ENCODE measurements around the gene TECTB.

Gene TECTB

GRCh38 chr10:112286837-112287818 is 3.9 kb downstream of the TECTB start:
- Histone ChIP-seq H3K4me3 (ENCODE audit: low read depth in 1 of 2, low read length in 2 of 2) (no peak overlapping the region), H3K36me3 (ENCODE audit: control insufficient read depth in 1 of 2, insufficient read depth in 2 of 2, low read length in 2 of 2) (no peaks in the 10 kb centered on the region), H3K27me3 (ENCODE audit: control insufficient read depth in 1 of 2, insufficient read depth in 2 of 2, low read length in 2 of 2) (no peaks in the 10 kb centered on the region), H3K9me3 (ENCODE audit: control insufficient read depth in 1 of 2, low read length in 2 of 2) (no peaks in the 10 kb centered on the region), H3K9ac (ENCODE audit: low read depth in 1 of 2, low read length in 2 of 2) (no peak overlapping the region), H3K4me1 (ENCODE audit: control insufficient read depth in 1 of 2, insufficient read depth in 2 of 2, low read length in 2 of 2) (no peaks in the 10 kb centered on the region), H3K27ac (ENCODE audit: low read depth, low read length) (no peak overlapping the region)

DNA sequence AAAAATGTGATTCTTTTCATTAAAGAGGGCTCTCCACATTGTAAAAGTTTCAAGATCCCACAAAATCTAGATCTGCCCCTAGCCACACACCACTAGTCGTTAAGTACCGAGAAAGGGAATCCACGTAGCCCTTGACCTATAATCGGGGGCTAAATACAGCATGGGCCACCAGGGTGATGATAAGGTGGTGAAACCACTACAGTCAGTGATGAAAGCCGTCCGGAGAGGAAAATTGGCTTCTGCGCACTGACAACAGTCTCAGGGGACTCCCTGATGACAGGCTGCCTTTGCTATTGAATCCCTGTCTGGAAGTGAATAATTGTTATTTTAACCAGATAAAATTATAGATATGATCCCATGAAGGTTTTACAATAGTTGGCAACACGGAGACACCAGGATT is 4.6 kb downstream of the TECTB start:
- Histone ChIP-seq H3K4me3 (ENCODE audit: low read depth in 1 of 2, low read length in 2 of 2) (no peak overlapping the region), H3K9ac (ENCODE audit: low read depth in 1 of 2, low read length in 2 of 2) (no peak overlapping the region), H3K27ac (ENCODE audit: low read depth, low read length) (no peak overlapping the region), H3K36me3 (ENCODE audit: control insufficient read depth in 1 of 2, insufficient read depth in 2 of 2, low read length in 2 of 2) (no peaks in the 10 kb centered on the region), H3K27me3 (ENCODE audit: control insufficient read depth in 1 of 2, insufficient read depth in 2 of 2, low read length in 2 of 2) (no peaks in the 10 kb centered on the region), H3K4me1 (ENCODE audit: control insufficient read depth in 1 of 2, insufficient read depth in 2 of 2, low read length in 2 of 2) (no peaks in the 10 kb centered on the region), H3K9me3 (ENCODE audit: control insufficient read depth in 1 of 2, low read length in 2 of 2) (no peaks in the 10 kb centered on the region)

DNA sequence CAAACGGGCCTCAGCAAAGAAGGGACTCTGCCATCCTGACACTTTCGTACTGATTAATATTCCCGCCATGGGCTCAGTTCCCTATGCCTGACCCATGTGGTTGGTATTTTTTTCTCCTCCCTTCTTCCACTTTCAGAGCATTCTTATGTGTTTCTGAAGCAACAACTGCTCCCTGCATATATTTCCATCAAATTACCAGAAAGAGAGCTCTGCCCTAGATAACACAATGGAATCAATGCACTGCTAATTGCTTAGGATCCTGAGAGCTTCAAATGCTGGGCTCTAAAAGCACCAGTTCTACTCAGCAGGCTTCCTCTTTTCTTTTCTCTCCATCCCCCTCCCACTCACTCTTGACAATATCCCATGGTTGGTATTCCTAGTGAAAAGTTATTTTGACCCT is 5.3 kb downstream of the TECTB start:
- Histone ChIP-seq H3K4me3 (ENCODE audit: low read depth in 1 of 2, low read length in 2 of 2) (no peak overlapping the region), H3K9ac (ENCODE audit: low read depth in 1 of 2, low read length in 2 of 2) (no peak overlapping the region), H3K4me1 (ENCODE audit: control insufficient read depth in 1 of 2, insufficient read depth in 2 of 2, low read length in 2 of 2) (no peaks in the 10 kb centered on the region), H3K27me3 (ENCODE audit: control insufficient read depth in 1 of 2, insufficient read depth in 2 of 2, low read length in 2 of 2) (no peaks in the 10 kb centered on the region), H3K9me3 (ENCODE audit: control insufficient read depth in 1 of 2, low read length in 2 of 2) (no peaks in the 10 kb centered on the region), H3K27ac (ENCODE audit: low read depth, low read length) (no peak overlapping the region), H3K36me3 (ENCODE audit: control insufficient read depth in 1 of 2, insufficient read depth in 2 of 2, low read length in 2 of 2) (no peaks in the 10 kb centered on the region)

DNA sequence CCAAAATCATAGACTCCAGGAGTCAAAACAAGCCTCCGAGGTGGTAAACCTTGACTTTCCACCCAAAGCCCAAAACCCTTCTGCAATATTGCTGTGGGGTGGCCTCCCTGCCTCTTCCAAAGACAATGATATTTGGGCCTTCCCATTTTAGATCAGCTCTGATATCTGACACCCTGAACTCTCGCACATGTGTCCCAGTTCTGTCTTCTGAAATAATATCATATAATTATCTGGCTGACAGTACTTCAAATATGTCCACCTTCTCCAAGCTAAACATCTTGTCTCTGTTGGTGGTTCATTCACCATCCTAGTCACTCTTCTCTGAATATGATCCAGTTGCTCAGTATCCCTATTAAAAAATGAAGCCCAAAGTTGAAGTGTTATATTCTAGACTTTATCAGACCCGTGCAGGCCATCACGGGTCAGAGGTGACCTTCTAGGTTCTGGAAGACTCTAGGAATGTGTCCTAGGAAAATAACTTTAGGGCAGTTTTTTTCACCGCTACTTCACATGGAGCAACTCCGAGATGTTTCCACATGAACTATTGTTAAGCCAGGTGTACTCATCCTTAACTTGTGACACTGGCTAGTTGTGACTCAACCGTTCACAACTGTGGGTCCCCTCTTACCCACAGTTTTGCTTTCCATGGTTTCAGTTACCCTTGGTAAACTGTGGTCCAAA is 6.3 kb downstream of the TECTB start:
- Histone ChIP-seq H3K4me3 (ENCODE audit: low read depth in 1 of 2, low read length in 2 of 2) (no peak overlapping the region), H3K9me3 (ENCODE audit: control insufficient read depth in 1 of 2, low read length in 2 of 2) (no peaks in the 10 kb centered on the region), H3K27me3 (ENCODE audit: control insufficient read depth in 1 of 2, insufficient read depth in 2 of 2, low read length in 2 of 2) (no peaks in the 10 kb centered on the region), H3K9ac (ENCODE audit: low read depth in 1 of 2, low read length in 2 of 2) (no peak overlapping the region), H3K36me3 (ENCODE audit: control insufficient read depth in 1 of 2, insufficient read depth in 2 of 2, low read length in 2 of 2) (no peaks in the 10 kb centered on the region), H3K27ac (ENCODE audit: low read depth, low read length) (no peak overlapping the region), H3K4me1 (ENCODE audit: control insufficient read depth in 1 of 2, insufficient read depth in 2 of 2, low read length in 2 of 2) (no peaks in the 10 kb centered on the region)

GRCh38 chr10:112290054-112290373 is 6.8 kb downstream of the TECTB start:
- Histone ChIP-seq H3K36me3 (ENCODE audit: control insufficient read depth in 1 of 2, insufficient read depth in 2 of 2, low read length in 2 of 2) (no peaks in the 10 kb centered on the region), H3K9ac (ENCODE audit: low read depth in 1 of 2, low read length in 2 of 2) (no peak overlapping the region), H3K4me1 (ENCODE audit: control insufficient read depth in 1 of 2, insufficient read depth in 2 of 2, low read length in 2 of 2) (no peaks in the 10 kb centered on the region), H3K27me3 (ENCODE audit: control insufficient read depth in 1 of 2, insufficient read depth in 2 of 2, low read length in 2 of 2) (no peaks in the 10 kb centered on the region), H3K27ac (ENCODE audit: low read depth, low read length) (no peak overlapping the region), H3K9me3 (ENCODE audit: control insufficient read depth in 1 of 2, low read length in 2 of 2) (no peaks in the 10 kb centered on the region), H3K4me3 (ENCODE audit: low read depth in 1 of 2, low read length in 2 of 2) (no peak overlapping the region)

DNA sequence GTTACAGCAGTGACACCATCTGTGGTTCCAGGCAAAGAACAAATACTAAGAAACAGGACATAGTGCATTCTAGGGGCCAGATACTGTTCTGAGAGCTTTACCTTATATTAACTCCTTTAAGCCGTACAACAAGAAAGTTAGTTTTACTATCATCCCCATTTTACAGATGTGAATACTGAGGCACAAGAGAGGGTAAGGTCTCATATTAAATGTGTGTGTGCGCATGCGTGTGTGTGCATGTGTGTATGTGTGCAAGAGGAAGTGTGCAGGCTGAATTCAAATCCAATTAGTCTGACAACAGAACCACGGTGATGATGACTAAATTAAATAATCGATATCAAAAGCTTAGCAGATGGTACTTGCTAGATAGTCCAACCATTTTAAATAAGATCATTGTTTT is 11.0 kb downstream of the TECTB start:
- Histone ChIP-seq H3K4me3 (ENCODE audit: low read depth in 1 of 2, low read length in 2 of 2) (no peak overlapping the region), H3K4me1 (ENCODE audit: control insufficient read depth in 1 of 2, insufficient read depth in 2 of 2, low read length in 2 of 2) (no peaks in the 10 kb centered on the region), H3K9ac (ENCODE audit: low read depth in 1 of 2, low read length in 2 of 2) (no peak overlapping the region), H3K27me3 (ENCODE audit: control insufficient read depth in 1 of 2, insufficient read depth in 2 of 2, low read length in 2 of 2) (no peaks in the 10 kb centered on the region), H3K36me3 (ENCODE audit: control insufficient read depth in 1 of 2, insufficient read depth in 2 of 2, low read length in 2 of 2) (no peaks in the 10 kb centered on the region), H3K9me3 (ENCODE audit: control insufficient read depth in 1 of 2, low read length in 2 of 2) (no peaks in the 10 kb centered on the region), H3K27ac (ENCODE audit: low read depth, low read length) (no peak overlapping the region)

- Histone ChIP-seq H3K9me3 (ENCODE audit: control insufficient read depth in 1 of 2, low read length in 2 of 2) (no peaks in the 10 kb centered on the region), H3K27me3 (ENCODE audit: control insufficient read depth in 1 of 2, insufficient read depth in 2 of 2, low read length in 2 of 2) (no peaks in the 10 kb centered on the region), H3K27ac (ENCODE audit: low read depth, low read length) (no peak overlapping the region), H3K36me3 (ENCODE audit: control insufficient read depth in 1 of 2, insufficient read depth in 2 of 2, low read length in 2 of 2) (no peaks in the 10 kb centered on the region), H3K4me3 (ENCODE audit: low read depth in 1 of 2, low read length in 2 of 2) (no peak overlapping the region), H3K9ac (ENCODE audit: low read depth in 1 of 2, low read length in 2 of 2) (no peak overlapping the region), H3K4me1 (ENCODE audit: control insufficient read depth in 1 of 2, insufficient read depth in 2 of 2, low read length in 2 of 2) (no peaks in the 10 kb centered on the region)
These were observed 12.9 kb downstream of the TECTB start for GRCh38 chr10:112295853-112296830.

DNA sequence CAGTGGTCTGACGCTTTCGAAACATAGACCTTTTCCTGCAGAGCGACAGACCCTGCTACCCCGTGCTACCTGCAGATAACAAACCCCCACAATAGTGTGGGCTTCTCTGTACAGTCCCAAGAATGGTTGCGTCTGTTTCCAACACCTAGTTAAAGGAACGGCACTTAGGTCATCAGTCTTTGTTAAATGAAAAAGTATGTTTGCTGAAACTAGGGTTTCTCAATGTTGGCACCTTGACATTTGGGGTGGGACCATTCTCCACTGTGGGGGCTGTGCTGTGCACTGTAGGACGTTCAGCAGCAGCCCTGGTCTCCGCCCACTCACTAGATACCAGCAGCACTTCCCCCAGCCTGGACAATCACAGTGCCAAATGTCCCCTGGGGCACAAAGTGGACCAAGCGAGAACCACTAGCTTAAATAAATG is 13.7 kb downstream of the TECTB start:
- no peak overlapping the region for H3K27ac ChIP-seq (ENCODE audit: low read depth, low read length)

DNA sequence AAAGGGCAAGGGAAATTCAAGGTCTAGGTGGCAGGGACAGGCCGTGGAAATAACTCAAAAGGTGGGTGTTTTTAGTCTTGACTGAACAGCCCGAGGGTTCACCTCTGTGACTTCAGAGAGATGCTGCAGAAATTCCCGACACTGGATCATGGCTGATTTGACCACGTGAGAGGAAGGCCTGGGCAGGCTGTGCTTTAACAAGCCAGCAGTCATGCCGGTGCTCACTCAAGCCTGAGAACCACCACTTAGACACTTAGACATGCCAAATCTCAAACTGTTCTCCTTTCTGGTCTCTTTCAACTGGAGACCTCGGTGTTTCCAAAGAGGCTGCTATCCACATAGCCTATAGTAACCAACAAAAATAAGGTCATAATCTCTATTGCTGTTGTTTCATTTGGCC is 15.4 kb downstream of the TECTB start:
- Histone ChIP-seq H3K9ac (ENCODE audit: low read depth in 1 of 2, low read length in 2 of 2) (no peak overlapping the region), H3K4me1 (ENCODE audit: control insufficient read depth in 1 of 2, insufficient read depth in 2 of 2, low read length in 2 of 2) (no peaks in the 10 kb centered on the region), H3K4me3 (ENCODE audit: low read depth in 1 of 2, low read length in 2 of 2) (no peak overlapping the region), H3K9me3 (ENCODE audit: control insufficient read depth in 1 of 2, low read length in 2 of 2) (no peaks in the 10 kb centered on the region), H3K27ac (ENCODE audit: low read depth, low read length) (no peak overlapping the region), H3K36me3 (ENCODE audit: control insufficient read depth in 1 of 2, insufficient read depth in 2 of 2, low read length in 2 of 2) (no peaks in the 10 kb centered on the region), H3K27me3 (ENCODE audit: control insufficient read depth in 1 of 2, insufficient read depth in 2 of 2, low read length in 2 of 2) (peaks cover 0 to 4% of the 10 kb centered on the region in 2 donors)

More for the DNA sequence above, 13.7 kb downstream of the TECTB start:
- H3K36me3 ChIP-seq (ENCODE audit: control insufficient read depth in 1 of 2, insufficient read depth in 2 of 2, low read length in 2 of 2), result no peaks in the 10 kb centered on the region
- H3K4me1 ChIP-seq (ENCODE audit: control insufficient read depth in 1 of 2, insufficient read depth in 2 of 2, low read length in 2 of 2), result no peaks in the 10 kb centered on the region
- no peaks in the 10 kb centered on the region for H3K27me3 ChIP-seq (ENCODE audit: control insufficient read depth in 1 of 2, insufficient read depth in 2 of 2, low read length in 2 of 2)
- no peaks in the 10 kb centered on the region for H3K9me3 ChIP-seq (ENCODE audit: control insufficient read depth in 1 of 2, low read length in 2 of 2)
- no peak overlapping the region for H3K9ac ChIP-seq (ENCODE audit: low read depth in 1 of 2, low read length in 2 of 2)
- no peak overlapping the region for H3K4me3 ChIP-seq (ENCODE audit: low read depth in 1 of 2, low read length in 2 of 2)
